LNCaP clone FGC (cell line): ENCODE data around the gene USHBP1.

ENCODE experiments used
- DNase-seq: peaks from one replicate; pipeline ENCODE4 v3.0.0-alpha.2; 2011; ENCODE audit warnings: low read depth
- H3K4me3 ChIP-seq: 2 replicates; pipeline ENCODE4 v1.5.1; 2011; ENCODE audit warnings: mild to moderate bottlenecking, low read depth, low read length, control low read depth
- TF ChIP-seq, protein P1 (sequence below): IDR thresholded peaks from 2 replicates; pipeline ENCODE4 v1.5.1; 2012; ENCODE audit warnings: mild to moderate bottlenecking; ENCODE audit not compliant: control insufficient read depth, insufficient read depth; ENCODE audit errors: extremely low read depth

The USHBP1 gene

DNA sequence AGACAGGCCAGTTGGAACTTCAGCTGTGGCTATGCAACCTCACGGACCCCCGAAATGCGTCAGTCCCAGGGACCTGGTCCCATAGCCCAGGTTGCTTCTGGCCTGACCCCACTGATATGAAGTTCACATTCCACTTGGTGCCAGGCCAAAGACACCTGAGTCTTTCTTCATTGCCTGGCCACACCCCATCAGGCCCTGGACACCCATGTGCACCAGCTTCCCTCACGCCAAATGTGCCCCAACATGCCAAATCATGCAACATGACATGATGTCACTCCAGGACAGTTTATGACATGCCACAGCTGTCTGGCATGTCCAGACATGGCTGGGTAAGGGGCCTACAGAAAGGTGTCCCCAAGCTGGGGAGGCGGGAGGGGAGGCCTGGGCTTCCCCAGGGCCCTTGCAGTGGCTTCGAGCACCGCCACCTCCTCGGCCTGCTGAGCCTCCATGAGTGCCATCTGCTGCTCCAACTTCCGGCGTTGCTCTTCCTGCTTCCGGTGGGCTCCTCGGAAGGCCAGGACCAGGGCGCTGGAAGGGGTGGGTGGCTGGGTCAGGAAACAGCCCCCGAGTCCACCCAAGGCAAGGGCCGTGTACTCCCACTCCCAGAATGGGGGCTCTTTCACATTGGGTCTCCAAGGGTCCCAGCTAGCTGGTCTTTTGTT is 14.5 kb downstream of the USHBP1 start:
- DNase-seq: no peak
- TF ChIP-seq, protein P1, sequence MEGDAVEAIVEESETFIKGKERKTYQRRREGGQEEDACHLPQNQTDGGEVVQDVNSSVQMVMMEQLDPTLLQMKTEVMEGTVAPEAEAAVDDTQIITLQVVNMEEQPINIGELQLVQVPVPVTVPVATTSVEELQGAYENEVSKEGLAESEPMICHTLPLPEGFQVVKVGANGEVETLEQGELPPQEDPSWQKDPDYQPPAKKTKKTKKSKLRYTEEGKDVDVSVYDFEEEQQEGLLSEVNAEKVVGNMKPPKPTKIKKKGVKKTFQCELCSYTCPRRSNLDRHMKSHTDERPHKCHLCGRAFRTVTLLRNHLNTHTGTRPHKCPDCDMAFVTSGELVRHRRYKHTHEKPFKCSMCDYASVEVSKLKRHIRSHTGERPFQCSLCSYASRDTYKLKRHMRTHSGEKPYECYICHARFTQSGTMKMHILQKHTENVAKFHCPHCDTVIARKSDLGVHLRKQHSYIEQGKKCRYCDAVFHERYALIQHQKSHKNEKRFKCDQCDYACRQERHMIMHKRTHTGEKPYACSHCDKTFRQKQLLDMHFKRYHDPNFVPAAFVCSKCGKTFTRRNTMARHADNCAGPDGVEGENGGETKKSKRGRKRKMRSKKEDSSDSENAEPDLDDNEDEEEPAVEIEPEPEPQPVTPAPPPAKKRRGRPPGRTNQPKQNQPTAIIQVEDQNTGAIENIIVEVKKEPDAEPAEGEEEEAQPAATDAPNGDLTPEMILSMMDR: no peak

DNA sequence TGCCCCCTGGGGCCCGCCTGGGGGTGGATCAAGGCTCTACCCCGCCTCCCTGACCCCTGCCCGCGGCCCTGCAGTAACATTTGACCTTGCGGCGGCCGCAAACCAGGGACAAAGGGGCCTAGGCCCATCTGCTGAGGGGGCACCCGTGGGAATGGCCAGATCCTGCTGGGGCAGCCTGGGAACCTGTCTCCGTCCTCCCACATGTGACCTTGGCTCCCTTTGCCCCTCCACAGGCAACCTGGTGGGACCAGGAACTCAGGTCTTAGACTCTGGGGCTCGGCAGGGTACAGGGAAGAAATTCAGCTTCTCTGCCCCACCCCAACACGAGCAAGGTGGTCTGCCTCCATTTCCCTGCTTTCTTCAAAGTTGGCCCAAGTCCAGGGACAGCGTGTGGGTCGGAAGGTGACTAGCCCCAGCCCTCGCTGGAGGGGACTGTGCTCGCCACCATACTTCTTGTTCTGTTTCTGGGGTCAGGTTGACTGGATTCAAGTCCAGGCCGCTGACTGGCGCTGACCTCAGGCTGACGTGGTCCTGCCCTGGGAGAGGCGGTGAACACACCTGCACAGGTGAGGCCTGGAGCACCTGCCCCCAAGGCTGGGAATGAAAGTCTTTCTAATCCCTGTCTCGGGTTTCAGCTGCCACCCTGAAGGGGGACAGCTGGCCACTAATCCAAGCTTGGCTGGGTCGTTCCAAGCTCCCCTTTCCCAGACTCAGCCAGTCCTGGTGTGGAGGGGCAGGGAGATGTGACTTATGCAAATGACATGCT is 16.4 kb downstream of the USHBP1 start:
- TF ChIP-seq, protein P1: no peak
- DNase-seq: no peak
- H3K4me3 ChIP-seq: no peak overlapping the region

More for the DNA sequence above, 14.5 kb downstream of the USHBP1 start:
- H3K4me3 ChIP-seq: no peak overlapping the region

DNA sequence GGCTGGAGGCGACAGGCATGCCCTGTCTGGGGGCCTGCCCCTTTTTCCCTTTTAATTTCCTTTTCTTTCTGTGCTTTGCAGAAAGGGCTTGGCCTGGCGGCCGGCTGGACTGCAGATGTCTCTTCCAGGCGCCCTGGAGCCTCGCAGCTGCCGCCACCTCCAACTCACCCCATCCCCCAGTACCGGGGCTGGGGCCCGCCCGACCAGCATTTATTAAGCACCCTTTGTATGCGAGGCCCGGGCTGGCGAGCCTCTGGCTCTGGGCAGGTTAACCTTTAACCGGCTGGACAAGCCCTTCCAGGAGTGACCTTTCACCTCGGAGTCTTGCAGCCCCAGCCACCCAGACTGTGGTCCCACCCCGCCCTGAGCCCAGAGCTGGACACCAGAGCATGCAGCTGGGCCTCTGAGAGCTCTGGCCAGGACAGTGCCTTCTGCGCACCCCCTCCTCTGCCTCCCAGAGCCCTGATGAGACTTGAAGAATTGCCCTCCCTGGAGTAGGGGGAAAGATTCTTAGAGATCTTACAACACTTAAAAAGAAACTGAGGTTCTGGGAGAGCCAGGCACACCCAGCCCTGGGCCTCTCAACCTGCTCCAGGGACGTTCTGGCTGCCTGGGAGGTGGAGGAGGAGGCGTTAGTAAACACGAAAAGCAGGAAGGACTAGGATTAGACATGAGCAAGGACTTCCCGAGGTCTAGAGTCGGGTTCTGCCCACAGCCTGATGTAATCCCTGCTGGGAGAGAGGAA is 17.7 kb downstream of the USHBP1 start:
- H3K4me3 ChIP-seq: peak overlapping the region; percentile 49; the same call in 1 of the 2 replicates
- TF ChIP-seq, protein P1: no peak
- DNase-seq: no peak

DNA sequence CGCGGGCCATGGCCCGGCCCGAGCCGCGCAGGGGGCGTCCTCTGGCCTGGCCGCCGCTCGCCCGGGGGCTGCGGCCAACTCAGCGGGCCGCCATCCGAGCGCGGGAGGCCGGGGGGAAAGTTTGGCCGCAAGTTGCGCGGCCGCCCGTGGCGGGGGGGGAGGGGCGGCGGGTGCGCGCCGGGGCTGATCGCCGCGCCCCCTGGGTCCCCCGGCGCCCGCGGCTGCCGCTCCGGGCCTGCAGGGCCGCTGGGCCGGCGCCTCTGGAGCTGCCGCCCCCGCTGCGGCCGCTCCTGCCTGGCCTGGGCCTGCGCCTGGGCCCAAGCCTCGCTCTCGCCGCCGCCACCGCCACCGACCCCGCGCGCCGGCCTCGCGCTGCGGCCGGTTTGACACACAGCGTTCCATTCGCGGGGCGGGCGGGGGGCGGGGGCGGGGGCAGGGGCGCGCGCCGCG is 19.0 kb downstream of the USHBP1 start, which contains the start of gene NR2F6:
Gene NR2F6, minus strand, starts transcription at position 385 of the 450 bp plus-strand sequence. CDS start 699 bp downstream, outside the sequence.
- TF ChIP-seq, protein P1: no peak
- DNase-seq: no peak
- peak within 1 kb of the TSS; percentile 96 for H3K4me3 ChIP-seq

DNA sequence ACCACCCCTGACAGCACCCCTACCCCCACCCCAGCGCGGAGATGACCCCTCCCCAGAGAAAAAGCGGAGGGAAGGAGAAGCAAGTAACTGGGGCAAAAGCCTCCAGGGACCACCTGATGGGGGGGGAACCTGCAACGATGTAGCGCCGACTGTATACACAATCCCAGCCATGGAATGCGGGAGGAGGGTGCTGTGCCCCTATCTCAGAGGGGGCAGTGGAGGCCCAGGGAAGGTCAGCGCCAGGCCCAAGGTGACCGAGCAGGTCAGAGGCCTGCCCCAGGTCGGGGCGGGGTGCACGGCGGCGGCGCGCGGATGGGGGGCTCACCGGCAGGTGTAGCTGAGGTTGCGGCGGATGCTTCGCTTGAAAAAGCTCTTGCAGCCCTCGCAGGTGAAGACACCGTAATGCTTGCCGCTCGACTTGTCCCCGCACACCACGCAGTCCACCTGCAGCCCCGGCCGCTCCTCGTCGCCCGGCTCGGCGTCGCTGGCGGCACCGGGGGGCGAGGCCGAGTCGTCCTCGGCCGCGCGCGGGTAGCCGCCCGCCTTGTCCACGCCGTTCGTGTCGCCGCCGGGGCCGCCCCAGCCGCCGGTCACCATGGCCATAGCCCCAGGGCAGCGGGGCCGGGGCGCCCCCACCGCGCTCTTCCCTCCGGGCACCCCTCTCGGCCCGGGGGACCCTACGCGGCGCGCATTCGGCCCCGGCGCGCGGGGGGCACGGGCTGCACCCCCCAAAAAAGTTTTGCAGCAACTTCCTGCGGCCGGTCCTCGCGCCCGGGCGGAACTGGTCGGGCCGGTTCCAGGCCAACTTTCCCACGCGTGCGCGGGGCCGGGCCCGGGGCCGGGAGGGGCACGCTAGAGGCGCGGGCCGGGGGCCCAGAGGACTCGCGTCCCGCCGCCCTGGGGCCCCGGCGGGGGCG is 19.7 kb downstream of the USHBP1 start:
- peak overlapping the region; percentile 96 for H3K4me3 ChIP-seq
- no peak for DNase-seq
- TF ChIP-seq, protein P1: no peak

DNA sequence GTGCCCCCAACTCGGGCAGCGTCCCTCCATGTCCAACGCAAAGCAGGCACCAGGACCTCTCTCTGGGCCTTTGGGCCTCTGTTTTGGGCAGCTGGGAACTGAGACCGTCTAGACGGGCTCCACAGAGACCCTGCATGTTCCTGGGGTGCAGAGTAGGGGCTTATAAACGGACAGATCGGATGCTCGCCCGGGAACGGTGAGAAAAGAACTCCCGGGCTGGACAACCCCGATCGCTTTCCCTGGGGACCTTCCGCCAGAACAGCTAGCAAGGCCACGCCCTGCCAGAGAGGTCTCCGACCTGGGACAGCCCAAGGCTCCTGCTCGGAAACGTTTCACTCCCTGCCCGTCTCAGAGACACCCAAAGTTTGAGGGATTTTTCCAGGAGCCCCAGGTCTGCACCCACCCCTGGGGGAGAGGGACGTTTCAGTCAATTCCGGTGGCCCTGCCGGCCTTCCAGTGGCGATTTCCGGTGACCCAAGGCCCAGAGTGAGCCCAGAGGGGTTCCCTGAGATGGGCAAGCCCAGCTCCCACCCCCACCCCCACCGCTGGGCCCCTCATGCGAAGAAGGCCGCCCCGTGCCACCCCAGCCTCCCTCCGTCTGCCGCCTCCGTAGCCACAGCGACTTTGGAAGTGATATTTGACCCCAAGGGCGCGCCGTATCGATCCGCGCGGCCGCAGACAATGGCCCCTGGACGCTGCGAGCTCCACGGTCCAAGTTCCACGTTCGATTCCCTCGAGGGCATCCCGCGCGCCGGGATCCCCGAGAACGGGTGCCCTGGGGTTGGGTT is 20.5 kb downstream of the USHBP1 start:
- H3K4me3 ChIP-seq: peak overlapping the region; percentile 96
- TF ChIP-seq, protein P1: no peak
- DNase-seq: no peak
